Breast epithelium (tissue), 4 donors: ENCODE measurements around the gene HERC3. TPM values are rescaled to one million over a fixed set of nuclear protein-coding genes. Genes with fewer than 3 reads are reported as not detected.

Experiments used
- DNase-seq, 2 donors: peaks; one replicate each; pipeline ENCODE4 v3.0.0-alpha.2; 2019; ENCODE audit warnings: low spot score in 2 of 2
- H3K27ac ChIP-seq, 2 donors: fragments of 200-600 bp; sonication (generic) in 1 of 2; one replicate each; pipeline ENCODE4 v1.5.1; 2016 to 2019; ENCODE audit warnings: mild to moderate bottlenecking in 1 of 2
- H3K27me3 ChIP-seq, 2 donors: fragments of 200-600 bp; sonication (generic) in 1 of 2; one replicate each; pipeline versions ENCODE4 v1.5.1 to v1.6.0; 2017 to 2019; ENCODE audit warnings: control low read depth in 1 of 2, mild to moderate bottlenecking in 1 of 2
- H3K36me3 ChIP-seq: fragments of 200-600 bp; one replicate; pipeline ENCODE4 v1.5.1; 2019
- H3K4me1 ChIP-seq, 2 donors: fragments of 200-600 bp; sonication (generic); one replicate each; pipeline ENCODE4 v1.5.1; 2016 to 2019; ENCODE audit warnings: control low read depth in 1 of 2
- H3K4me3 ChIP-seq, 3 donors: fragments of 200-600 bp; sonication (generic); 1 replicate in 2 of 3; 2 replicates in 1 of 3; pipeline ENCODE4 v1.5.1; 2016 to 2019; ENCODE audit warnings: mild to moderate bottlenecking in 3 of 3, moderate library complexity in 2 of 3
- H3K9me3 ChIP-seq, 2 donors: fragments of 200-600 bp; sonication (generic) in 1 of 2; one replicate each; pipeline ENCODE4 v1.5.1; 2016 to 2019; ENCODE audit warnings: control low read depth in 1 of 2
- POLR2A ChIP-seq: fragments of 450-650 bp; IDR thresholded peaks from one replicate; pipeline ENCODE4 v1.6.1; 2016; ENCODE audit warnings: antibody characterized with exemption, mild to moderate bottlenecking, moderate library complexity
- POLR2AphosphoS5 ChIP-seq, 3 donors: sonication (generic); formaldehyde crosslinking; IDR thresholded peaks; one replicate each; pipeline ENCODE4 v1.6.1; 2017; ENCODE audit warnings: antibody characterized with exemption in 3 of 3
- intact Hi-C: fragments of 100-400 bp; cut with DNase I; formaldehyde crosslinking; loops from one replicate; pipeline ENCODE4 v1.15.1; 2023; ENCODE audit warnings: low total_unique reads
- total RNA-seq, 3 donors: library from RNA; depleted of rRNA; stranded (reverse); fragments of >200 nt; gene quantifications; one replicate each; pipeline ENCODE4 v1.1.0, GENCODE V29; 2016
- TF ChIP-seq, protein P1 (sequence below), 3 donors: fragments of 450-650 bp; IDR thresholded peaks; one replicate each; pipeline ENCODE4 v1.5.1; 2016 to 2017; ENCODE audit warnings: antibody characterized with exemption in 3 of 3, mild to moderate bottlenecking in 3 of 3, moderate library complexity in 3 of 3

HERC3 gene
- total RNA-seq, 3 donors from 2014 or later, result 34.1 to 60.9 (median 35.4) TPM

DNA sequence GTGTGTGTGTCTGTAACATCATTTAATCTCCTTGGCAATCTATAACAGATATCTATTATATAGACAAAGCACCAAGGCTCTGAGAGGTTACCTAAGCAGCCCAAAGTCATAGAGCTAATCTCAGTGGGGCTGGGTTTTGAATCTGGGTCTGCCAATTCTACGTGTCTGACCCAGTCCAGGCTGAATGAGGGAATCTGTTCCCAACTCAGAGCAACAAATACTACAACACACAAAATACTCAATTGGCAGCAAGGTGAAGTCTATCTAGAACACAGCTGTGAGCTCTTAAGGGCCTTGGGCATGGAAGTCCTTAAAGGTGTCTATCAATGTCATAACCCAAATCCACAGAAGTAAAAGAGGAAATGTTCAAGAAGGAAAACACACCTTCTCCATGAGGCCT lies 152.9 kb downstream of the HERC3 start:
- no peak for TF ChIP-seq POLR2A
- no peak for TF ChIP-seq POLR2AphosphoS5 (IDR thresholded peaks at IDR 0.05)
- TF ChIP-seq, protein P1, sequence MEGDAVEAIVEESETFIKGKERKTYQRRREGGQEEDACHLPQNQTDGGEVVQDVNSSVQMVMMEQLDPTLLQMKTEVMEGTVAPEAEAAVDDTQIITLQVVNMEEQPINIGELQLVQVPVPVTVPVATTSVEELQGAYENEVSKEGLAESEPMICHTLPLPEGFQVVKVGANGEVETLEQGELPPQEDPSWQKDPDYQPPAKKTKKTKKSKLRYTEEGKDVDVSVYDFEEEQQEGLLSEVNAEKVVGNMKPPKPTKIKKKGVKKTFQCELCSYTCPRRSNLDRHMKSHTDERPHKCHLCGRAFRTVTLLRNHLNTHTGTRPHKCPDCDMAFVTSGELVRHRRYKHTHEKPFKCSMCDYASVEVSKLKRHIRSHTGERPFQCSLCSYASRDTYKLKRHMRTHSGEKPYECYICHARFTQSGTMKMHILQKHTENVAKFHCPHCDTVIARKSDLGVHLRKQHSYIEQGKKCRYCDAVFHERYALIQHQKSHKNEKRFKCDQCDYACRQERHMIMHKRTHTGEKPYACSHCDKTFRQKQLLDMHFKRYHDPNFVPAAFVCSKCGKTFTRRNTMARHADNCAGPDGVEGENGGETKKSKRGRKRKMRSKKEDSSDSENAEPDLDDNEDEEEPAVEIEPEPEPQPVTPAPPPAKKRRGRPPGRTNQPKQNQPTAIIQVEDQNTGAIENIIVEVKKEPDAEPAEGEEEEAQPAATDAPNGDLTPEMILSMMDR (IDR thresholded peaks at IDR 0.05), result no peak
- DNase-seq, result no peak
- intact Hi-C loops, result no loop called here
- no peaks in the 10 kb centered on the region for H3K27me3 ChIP-seq
- H3K9me3 ChIP-seq, result no peaks in the 10 kb centered on the region
- peaks cover 6% of the 10 kb centered on the region for H3K36me3 ChIP-seq
- H3K4me3 ChIP-seq, result no peak overlapping the region
- peak overlapping the region in 1 of 2 donors; percentile 1 for H3K27ac ChIP-seq
- no peaks in the 10 kb centered on the region for H3K4me1 ChIP-seq

DNA sequence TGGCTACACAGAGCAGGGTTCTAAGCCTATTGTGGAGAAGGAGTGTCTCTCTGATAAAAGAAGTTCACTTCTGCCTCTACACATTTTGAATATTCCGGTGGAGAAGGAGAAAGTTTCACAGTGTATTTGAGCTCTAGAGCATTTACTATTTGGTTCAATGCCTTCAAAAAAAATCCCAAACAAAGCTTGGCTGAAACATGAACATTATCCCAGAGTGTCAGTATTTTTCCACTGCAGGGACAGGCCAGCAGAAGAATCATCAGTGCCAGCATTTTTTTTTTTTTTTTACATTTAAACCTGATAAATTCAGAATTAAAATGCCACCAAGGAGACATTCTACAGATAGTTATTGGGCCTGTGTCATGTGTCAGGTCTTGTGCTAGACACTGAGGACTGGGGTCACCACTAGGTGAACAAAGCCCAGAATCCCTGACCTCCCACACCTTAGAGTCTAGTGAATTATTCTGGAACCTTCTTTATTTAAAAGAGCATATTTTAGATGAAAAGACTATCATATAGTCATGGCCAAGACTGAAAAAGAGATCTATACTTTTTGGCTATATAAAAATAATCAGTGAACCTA lies 153.4 kb downstream of the HERC3 start:
- Histone ChIP-seq H3K9me3 (no peaks in the 10 kb centered on the region), H3K4me1 (no peaks in the 10 kb centered on the region), H3K27me3 (no peaks in the 10 kb centered on the region), H3K4me3 (no peak overlapping the region), H3K27ac (peak overlapping the region; percentile 10 to 27), H3K36me3 (peaks cover 7% of the 10 kb centered on the region)
- TF ChIP-seq POLR2A (no peak), POLR2AphosphoS5 (IDR thresholded peaks at IDR 0.05) (no peak)
- TF ChIP-seq, protein P1 (IDR thresholded peaks at IDR 0.05), result no peak
- intact Hi-C loops, result no loop called here
- DNase-seq, result no peak

DNA sequence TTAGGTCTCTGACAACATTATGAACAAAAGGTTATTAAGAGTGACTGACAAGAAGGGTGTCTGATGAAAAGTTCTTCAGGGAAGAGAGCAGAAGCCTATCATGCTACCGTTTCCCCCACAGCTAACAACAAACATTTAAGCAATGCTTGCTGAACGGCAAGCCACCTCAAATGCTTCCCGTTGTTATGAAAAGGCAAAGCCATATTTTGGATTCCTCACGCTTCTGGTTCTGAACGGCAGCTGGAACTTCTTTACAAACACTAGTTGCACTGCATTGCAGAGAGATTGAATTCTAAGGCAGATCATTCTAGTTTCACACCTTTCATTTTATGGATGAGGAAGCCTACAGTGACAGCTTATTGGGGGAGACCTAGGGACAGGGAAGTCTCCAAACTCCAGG lies 153.9 kb downstream of the HERC3 start:
- Histone ChIP-seq H3K27me3 (no peaks in the 10 kb centered on the region), H3K9me3 (no peaks in the 10 kb centered on the region), H3K4me3 (no peak overlapping the region), H3K36me3 (peaks cover 7% of the 10 kb centered on the region), H3K27ac (peak overlapping the region; percentile 10 to 27), H3K4me1 (no peaks in the 10 kb centered on the region)
- intact Hi-C loops, result no loop called here
- TF ChIP-seq, protein P1 (IDR thresholded peaks at IDR 0.05), result no peak
- TF ChIP-seq POLR2A (no peak), POLR2AphosphoS5 (IDR thresholded peaks at IDR 0.05) (no peak)
- DNase-seq, result no peak

DNA sequence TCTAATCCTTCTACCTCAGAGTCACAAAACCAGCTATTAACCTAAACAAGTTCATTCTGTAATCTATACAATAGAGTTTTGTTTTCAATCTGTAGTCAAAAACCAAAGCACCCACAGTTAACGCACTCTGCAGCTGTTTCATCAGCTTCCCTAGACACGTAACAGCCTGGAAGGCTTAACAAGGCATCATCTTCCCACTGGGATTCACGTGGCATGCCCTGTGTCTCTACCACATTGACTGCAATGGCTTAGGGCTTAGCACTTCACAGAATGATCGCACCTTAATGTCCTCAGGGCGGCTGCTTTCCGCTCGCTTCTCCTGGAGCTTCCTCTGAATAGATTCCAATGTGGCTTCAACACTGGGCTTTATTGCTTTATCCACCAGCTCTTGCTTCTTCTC lies 155.1 kb downstream of the HERC3 start:
- peaks cover 7% of the 10 kb centered on the region for H3K36me3 ChIP-seq

DNA sequence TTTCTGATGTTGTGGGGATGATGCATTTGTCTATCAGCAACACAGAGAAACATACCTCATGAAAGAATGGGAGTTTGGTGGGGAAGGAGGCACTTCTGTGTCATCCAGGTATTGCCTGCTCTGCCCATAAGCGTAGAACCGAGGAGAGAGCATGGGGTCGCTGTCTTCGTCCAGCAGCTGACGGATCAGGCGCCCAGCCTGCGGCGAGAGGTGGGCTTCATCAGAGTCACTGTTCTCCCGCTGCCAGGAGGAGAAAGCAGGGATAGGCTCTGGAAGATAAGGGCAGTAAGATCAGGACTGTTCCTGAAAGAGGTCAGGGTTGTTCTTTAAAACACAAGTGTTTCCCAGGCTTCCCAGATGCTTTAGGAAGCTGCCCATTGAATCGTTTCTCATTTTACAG lies 158.1 kb downstream of the HERC3 start:
- Histone ChIP-seq H3K27me3 (no peaks in the 10 kb centered on the region), H3K4me1 (no peaks in the 10 kb centered on the region), H3K4me3 (no peak overlapping the region), H3K9me3 (no peaks in the 10 kb centered on the region), H3K36me3 (peaks cover 7% of the 10 kb centered on the region), H3K27ac (no peak overlapping the region)
- TF ChIP-seq POLR2A (no peak), POLR2AphosphoS5 (IDR thresholded peaks at IDR 0.05) (no peak)
- TF ChIP-seq, protein P1 (IDR thresholded peaks at IDR 0.05), result no peak
- DNase-seq, result no peak
- intact Hi-C loops, result no loop called here

More for the DNA sequence above, 155.1 kb downstream of the HERC3 start:
- Histone ChIP-seq H3K27ac (no peak overlapping the region), H3K27me3 (no peaks in the 10 kb centered on the region), H3K9me3 (no peaks in the 10 kb centered on the region), H3K4me1 (no peaks in the 10 kb centered on the region), H3K4me3 (no peak overlapping the region)
- intact Hi-C loops, result no loop called here
- TF ChIP-seq POLR2AphosphoS5 (IDR thresholded peaks at IDR 0.05) (no peak), POLR2A (no peak)
- TF ChIP-seq, protein P1 (IDR thresholded peaks at IDR 0.05), result no peak
- no peak for DNase-seq
